SK-N-SH treated with all-trans-retinoic acid at 6 μM for 48 hours (cell line): ENCODE measurements around the gene HS1BP3.

ENCODE experiments used
- ATAC-seq: fragments of 200-7000 bp; cut with Tn5 transposase; 3 replicates; pipeline ENCODE4 v1.9.1; 2020; ENCODE audit warnings: mild to moderate bottlenecking, moderate library complexity
- ARNTL ChIP-seq: fragments of 450-650 bp; formaldehyde crosslinking; IDR thresholded peaks from 2 replicates; pipeline ENCODE4 v1.5.0; 2020; ENCODE audit warnings: low read depth, mild to moderate bottlenecking, moderate library complexity, borderline replicate concordance
- BACH2 ChIP-seq: fragments of 250-450 bp; sonication (Bioruptor Pico); IDR thresholded peaks from 2 replicates; pipeline ENCODE4 v1.9.0; 2021; ENCODE audit warnings: mild to moderate bottlenecking, borderline replicate concordance
- CREB5 ChIP-seq: fragments of 250-450 bp; sonication (Bioruptor Pico); IDR thresholded peaks from 2 replicates; pipeline ENCODE4 v1.5.1; 2020; ENCODE audit warnings: low read depth, mild to moderate bottlenecking, moderate library complexity
- CSRNP3 ChIP-seq: fragments of 250-450 bp; sonication (Bioruptor Pico); IDR thresholded peaks from 2 replicates; pipeline ENCODE4 v1.5.1; 2021; ENCODE audit warnings: mild to moderate bottlenecking, moderate library complexity
- ESRRG ChIP-seq: fragments of 250-450 bp; sonication (Bioruptor Pico); IDR thresholded peaks from 2 replicates; pipeline ENCODE4 v1.6.1; 2021; ENCODE audit warnings: mild to moderate bottlenecking
- GLIS3 ChIP-seq: fragments of 250-450 bp; sonication (Bioruptor Pico); IDR thresholded peaks from 2 replicates; pipeline ENCODE4 v1.5.0; 2020; ENCODE audit warnings: mild to moderate bottlenecking, moderate library complexity
- ISL1 ChIP-seq: fragments of 250-450 bp; sonication (Bioruptor Pico); IDR thresholded peaks from 2 replicates; pipeline ENCODE4 v2.1.2; 2022; ENCODE audit warnings: mild to moderate bottlenecking, moderate library complexity
- OSR1 ChIP-seq: fragments of 250-450 bp; sonication (Bioruptor Pico); IDR thresholded peaks from 2 replicates; pipeline ENCODE4 v1.8.0; 2022; ENCODE audit warnings: moderate library complexity, mild to moderate bottlenecking, inconsistent platforms
- PPARA ChIP-seq: fragments of 250-450 bp; sonication (Bioruptor Pico); IDR thresholded peaks from 2 replicates; pipeline ENCODE4 v1.5.0; 2020; ENCODE audit warnings: mild to moderate bottlenecking, borderline replicate concordance
- RARB ChIP-seq: fragments of 250-450 bp; sonication (Bioruptor Pico); IDR thresholded peaks from 2 replicates; pipeline ENCODE4 v1.8.0; 2021; ENCODE audit warnings: mild to moderate bottlenecking, moderate library complexity
- SNAI2 ChIP-seq: fragments of 250-450 bp; sonication (Bioruptor Pico); IDR thresholded peaks from 2 replicates; pipeline ENCODE4 v1.5.0; 2020; ENCODE audit warnings: mild to moderate bottlenecking, moderate library complexity
- TCF4 ChIP-seq: fragments of 250-450 bp; sonication (Bioruptor Pico); IDR thresholded peaks from 2 replicates; pipeline ENCODE4 v1.8.0; 2021; ENCODE audit warnings: mild to moderate bottlenecking, moderate library complexity, borderline replicate concordance
- TOX ChIP-seq: fragments of 250-450 bp; sonication (Bioruptor Pico); IDR thresholded peaks from 2 replicates; pipeline ENCODE4 v1.8.0; 2021; ENCODE audit warnings: mild to moderate bottlenecking, moderate library complexity, borderline replicate concordance
- TSHZ2 ChIP-seq: fragments of 250-450 bp; sonication (Bioruptor Pico); IDR thresholded peaks from 2 replicates; pipeline ENCODE4 v1.5.0; 2020; ENCODE audit warnings: mild to moderate bottlenecking, moderate library complexity
- ZC3H10 ChIP-seq: fragments of 250-450 bp; sonication (Bioruptor Pico); IDR thresholded peaks from 2 replicates; pipeline ENCODE4 v1.5.1; 2021; ENCODE audit warnings: mild to moderate bottlenecking, moderate library complexity
- ZFP3 ChIP-seq: fragments of 250-450 bp; sonication (Bioruptor Pico); IDR thresholded peaks from 2 replicates; pipeline ENCODE4 v1.5.0; 2020; ENCODE audit warnings: mild to moderate bottlenecking, moderate library complexity
- ZFP30 ChIP-seq: fragments of 450-650 bp; formaldehyde crosslinking; IDR thresholded peaks from 2 replicates; pipeline ENCODE4 v1.5.0; 2022; ENCODE audit warnings: mild to moderate bottlenecking, moderate library complexity
- ZNF565 ChIP-seq: fragments of 450-650 bp; formaldehyde crosslinking; conservative IDR thresholded peaks from 2 replicates; pipeline ENCODE4 v1.5.0; 2020; ENCODE audit warnings: low read depth, mild to moderate bottlenecking, moderate library complexity
- ZNF70 ChIP-seq: fragments of 450-650 bp; formaldehyde crosslinking; IDR thresholded peaks from 2 replicates; pipeline ENCODE4 v1.5.0; 2020; ENCODE audit warnings: mild to moderate bottlenecking, moderate library complexity
- ZNF8 ChIP-seq: fragments of 450-650 bp; formaldehyde crosslinking; IDR thresholded peaks from 2 replicates; pipeline ENCODE4 v1.5.0; 2020; ENCODE audit warnings: mild to moderate bottlenecking, moderate library complexity
- TF ChIP-seq, protein P1 (sequence below): fragments of 250-450 bp; sonication (Bioruptor Pico); IDR thresholded peaks from 2 replicates; pipeline ENCODE4 v1.8.0; 2020; ENCODE audit warnings: mild to moderate bottlenecking, moderate library complexity, borderline replicate concordance

Gene HS1BP3

DNA sequence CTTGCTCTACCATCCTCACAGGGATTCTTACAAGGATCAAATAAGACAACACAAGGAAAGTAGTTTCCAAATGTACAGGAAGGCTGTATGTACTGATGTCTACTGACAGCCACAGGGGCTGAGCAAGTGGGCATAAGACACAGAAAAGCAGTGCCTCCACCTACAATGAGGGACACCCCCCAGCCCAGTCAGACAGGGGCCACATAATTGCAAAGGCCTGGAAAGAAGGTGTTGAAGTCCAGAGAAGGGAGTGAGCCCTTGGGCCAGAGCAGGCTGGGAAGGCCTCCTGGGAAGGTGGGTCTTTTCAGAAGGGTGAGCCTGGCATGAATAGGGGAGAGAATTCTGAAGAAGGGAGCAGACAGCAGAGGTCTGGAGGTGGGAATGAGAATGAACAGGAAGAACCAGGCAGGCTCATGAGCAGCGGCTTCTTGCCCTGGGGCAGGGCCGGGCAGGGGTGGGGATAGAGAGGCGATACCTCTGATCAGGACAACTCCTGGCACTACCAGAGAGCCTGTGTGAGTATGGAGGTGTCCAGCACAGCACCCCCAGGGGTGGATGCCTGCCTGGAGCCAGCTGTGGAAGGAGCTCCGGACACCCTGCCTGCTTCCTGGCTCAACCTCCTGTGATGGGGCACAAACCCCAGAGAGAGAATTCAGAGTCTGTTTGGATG lies 30.1 kb downstream of the HS1BP3 start:
- ATAC-seq = no peak

DNA sequence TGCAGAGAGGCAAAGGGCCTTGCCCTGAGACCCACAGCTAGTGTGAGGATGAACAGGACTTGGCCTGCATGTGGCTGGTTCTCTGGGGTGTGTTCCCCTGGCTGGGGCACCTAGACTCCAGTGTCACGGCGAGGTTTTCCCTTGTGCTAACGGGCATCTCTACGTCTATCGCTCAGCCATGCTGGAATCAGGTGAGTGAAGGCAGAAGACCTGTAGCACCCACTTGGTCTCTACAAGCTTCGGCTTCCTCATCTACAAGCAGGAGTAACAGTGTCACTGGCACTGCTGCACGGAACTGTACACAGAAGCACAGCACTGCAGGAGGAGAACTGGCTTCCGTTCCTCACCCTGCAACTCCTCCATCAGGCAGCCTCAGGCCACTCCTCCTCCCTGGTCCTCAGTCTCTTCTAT lies 30.6 kb downstream of the HS1BP3 start:
- ATAC-seq = no peak
- no peak for TF ChIP-seq PPARA (CRISPR knock-in tag)
- TF ChIP-seq BACH2 (CRISPR knock-in tag) = no peak
- TF ChIP-seq TCF4 (CRISPR knock-in tag) = no peak
- no peak for TF ChIP-seq ZNF70 (CRISPR knock-in tag)
- no peak for TF ChIP-seq ZC3H10
- no peak for TF ChIP-seq SNAI2 (CRISPR knock-in tag)
- TF ChIP-seq ZFP3 (CRISPR knock-in tag) = no peak
- TF ChIP-seq ARNTL = no peak
- no peak for TF ChIP-seq CSRNP3 (CRISPR knock-in tag)
- no peak for TF ChIP-seq TSHZ2 (CRISPR knock-in tag)
- TF ChIP-seq RARB (CRISPR knock-in tag) = no peak

More for the DNA sequence above, 30.1 kb downstream of the HS1BP3 start:
- TF ChIP-seq OSR1 (CRISPR knock-in tag) = no peak
- no peak for TF ChIP-seq TSHZ2 (CRISPR knock-in tag)
- TF ChIP-seq SNAI2 (CRISPR knock-in tag) = no peak
- no peak for TF ChIP-seq ZNF565 (CRISPR knock-in tag)
- TF ChIP-seq TOX (CRISPR knock-in tag) = no peak
- no peak for TF ChIP-seq ZFP30 (CRISPR knock-in tag)
- no peak for TF ChIP-seq CSRNP3 (CRISPR knock-in tag)
- TF ChIP-seq, protein P1, sequence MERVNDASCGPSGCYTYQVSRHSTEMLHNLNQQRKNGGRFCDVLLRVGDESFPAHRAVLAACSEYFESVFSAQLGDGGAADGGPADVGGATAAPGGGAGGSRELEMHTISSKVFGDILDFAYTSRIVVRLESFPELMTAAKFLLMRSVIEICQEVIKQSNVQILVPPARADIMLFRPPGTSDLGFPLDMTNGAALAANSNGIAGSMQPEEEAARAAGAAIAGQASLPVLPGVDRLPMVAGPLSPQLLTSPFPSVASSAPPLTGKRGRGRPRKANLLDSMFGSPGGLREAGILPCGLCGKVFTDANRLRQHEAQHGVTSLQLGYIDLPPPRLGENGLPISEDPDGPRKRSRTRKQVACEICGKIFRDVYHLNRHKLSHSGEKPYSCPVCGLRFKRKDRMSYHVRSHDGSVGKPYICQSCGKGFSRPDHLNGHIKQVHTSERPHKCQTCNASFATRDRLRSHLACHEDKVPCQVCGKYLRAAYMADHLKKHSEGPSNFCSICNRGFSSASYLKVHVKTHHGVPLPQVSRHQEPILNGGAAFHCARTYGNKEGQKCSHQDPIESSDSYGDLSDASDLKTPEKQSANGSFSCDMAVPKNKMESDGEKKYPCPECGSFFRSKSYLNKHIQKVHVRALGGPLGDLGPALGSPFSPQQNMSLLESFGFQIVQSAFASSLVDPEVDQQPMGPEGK = no peak
- TF ChIP-seq GLIS3 (CRISPR knock-in tag) = no peak
- TF ChIP-seq TCF4 (CRISPR knock-in tag) = no peak
- TF ChIP-seq ISL1 (CRISPR knock-in tag) = no peak
- TF ChIP-seq PPARA (CRISPR knock-in tag) = no peak
- TF ChIP-seq RARB (CRISPR knock-in tag) = no peak
- no peak for TF ChIP-seq CREB5 (CRISPR knock-in tag)
- TF ChIP-seq ZNF8 (CRISPR knock-in tag) = no peak
- no peak for TF ChIP-seq ZFP3 (CRISPR knock-in tag)
- no peak for TF ChIP-seq ARNTL
- TF ChIP-seq ESRRG (CRISPR knock-in tag) = no peak
- no peak for TF ChIP-seq BACH2 (CRISPR knock-in tag)
- TF ChIP-seq ZNF70 (CRISPR knock-in tag) = no peak
- TF ChIP-seq, all 23 proteins: peak for 0
